ENCODE data around the gene SYT3. TPM values are rescaled to one million over a fixed set of nuclear protein-coding genes. Genes with fewer than 3 reads are reported as not detected.

SYT3 gene
- total RNA-seq, 2 donors from 2014 or later: 0.33 to 0.52 TPM

- H3K9me3 ChIP-seq: peaks cover 0 to 3% (median 0%) of the 10 kb centered on the region in 3 donors
- DNase-seq (no peak), ATAC-seq (no peak)
- no peak within 1 kb of the TSS for H3K4me3 ChIP-seq
- intact Hi-C loops (cut with DNase I): no loop called here
- no peaks in the 10 kb centered on the region for H3K27me3 ChIP-seq
- no peaks in the 10 kb centered on the region for H3K36me3 ChIP-seq (replicated peaks in 1 of 2; ENCODE audit: insufficient read depth in 1 of 2, low read depth in 2 of 2)
- no peak within 1 kb of the TSS for H3K27ac ChIP-seq
- 28 to 30% methylated on average over 7 of the region's 7 CpGs for WGBS, 2 donors
- TF ChIP-seq POLR2A (IDR thresholded peaks at IDR 0.05) (no peak), CTCF (IDR thresholded peaks at IDR 0.05) (no peak)
- no peaks in the 10 kb centered on the region for H3K4me1 ChIP-seq
Measured at GRCh38 chr19:50649433-50650391, 10.0 kb upstream of the SYT3 start, which contains the start of gene C19orf81. TSS of gene C19orf81 (plus strand) at chr19:50649445. CDS start at chr19:50649445, 0 bp downstream.

DNA sequence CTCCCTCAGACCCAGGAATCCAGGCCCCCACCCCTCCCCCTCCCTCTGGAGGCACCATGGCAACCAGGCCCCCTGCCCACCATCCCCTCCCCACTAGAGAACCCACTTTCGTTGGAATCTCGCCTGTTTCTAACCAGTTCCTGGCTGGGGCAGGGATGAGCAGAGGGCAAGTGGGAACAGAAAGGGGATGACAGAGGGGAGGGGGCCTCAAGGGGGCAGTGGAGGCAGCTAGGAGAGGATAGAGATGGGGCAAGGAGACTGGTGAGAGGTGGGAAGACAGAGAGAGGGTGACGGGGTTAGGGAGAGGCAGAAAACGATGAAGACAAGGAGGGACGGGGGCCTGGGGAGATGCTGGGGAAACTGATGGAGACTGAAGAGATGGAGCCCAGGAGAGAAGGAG lies 9.0 kb upstream of the SYT3 start:
- Histone ChIP-seq H3K27ac (no peak overlapping the region), H3K9me3 (no peaks in the 10 kb centered on the region), H3K4me3 (no peak overlapping the region), H3K27me3 (no peaks in the 10 kb centered on the region), H3K36me3 (replicated peaks in 1 of 2; ENCODE audit: insufficient read depth in 1 of 2, low read depth in 2 of 2) (no peaks in the 10 kb centered on the region), H3K4me1 (no peaks in the 10 kb centered on the region)
- intact Hi-C loops (cut with DNase I): no loop called here
- ATAC-seq (no peak), DNase-seq (no peak)
- TF ChIP-seq CTCF (IDR thresholded peaks at IDR 0.05) (no peak), POLR2A (IDR thresholded peaks at IDR 0.05) (no peak)
- WGBS, 2 donors: 18 to 33% methylated on average over 5 of the region's 5 CpGs

GRCh38 chr19:50647879-50648615 lies 8.4 kb upstream of the SYT3 start:
- no peaks in the 10 kb centered on the region for H3K36me3 ChIP-seq (replicated peaks in 1 of 2; ENCODE audit: insufficient read depth in 1 of 2, low read depth in 2 of 2)
- no peak overlapping the region for H3K27ac ChIP-seq
- H3K4me3 ChIP-seq: no peak overlapping the region
- DNase-seq (no peak), ATAC-seq (no peak)
- H3K4me1 ChIP-seq: no peaks in the 10 kb centered on the region
- H3K9me3 ChIP-seq: no peaks in the 10 kb centered on the region
- intact Hi-C loops (cut with DNase I): no loop called here
- 38 to 50% methylated on average over 10 of the region's 10 CpGs for WGBS, 2 donors
- no peaks in the 10 kb centered on the region for H3K27me3 ChIP-seq
- TF ChIP-seq POLR2A (IDR thresholded peaks at IDR 0.05): no peak
- no peak for TF ChIP-seq CTCF (IDR thresholded peaks at IDR 0.05)

DNA sequence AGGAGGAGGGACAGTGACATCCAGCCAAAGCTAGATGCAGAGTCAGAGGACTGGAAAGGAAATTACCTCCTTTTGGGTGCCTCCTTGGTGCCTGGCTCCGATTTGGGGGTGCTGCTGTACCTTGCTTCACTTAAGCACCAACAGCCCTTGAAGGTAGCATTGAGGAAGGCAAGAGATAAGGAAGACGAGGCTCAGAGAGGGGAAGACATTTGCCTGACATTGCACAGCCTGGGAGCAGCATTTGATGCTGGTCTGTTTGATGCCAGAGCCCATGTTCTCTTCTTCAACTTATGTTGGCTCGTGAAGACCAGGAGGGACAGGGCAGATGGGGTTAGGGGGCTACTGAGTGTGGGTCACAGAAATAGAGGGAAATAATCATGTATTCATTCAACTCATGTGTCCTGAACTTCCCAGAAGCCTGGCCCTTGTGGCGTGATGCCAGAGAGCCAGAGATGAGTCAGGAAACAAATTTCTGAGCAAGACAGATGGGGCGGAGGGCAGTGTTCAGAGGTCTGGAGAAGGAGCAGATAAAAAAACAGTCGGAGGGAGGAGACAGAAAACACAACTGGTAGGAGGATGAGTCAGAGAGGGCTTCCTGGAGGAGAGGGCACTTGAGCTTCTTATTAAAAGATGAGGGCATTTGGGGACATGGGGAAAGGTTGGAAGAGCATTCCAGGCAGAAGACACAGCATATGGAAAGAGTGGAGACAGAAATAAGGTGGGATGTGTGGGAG lies 6.6 kb upstream of the SYT3 start:
- intact Hi-C loops (cut with DNase I): no loop called here
- H3K4me1 ChIP-seq: no peaks in the 10 kb centered on the region
- H3K4me3 ChIP-seq: no peak overlapping the region
- no peaks in the 10 kb centered on the region for H3K36me3 ChIP-seq (replicated peaks in 1 of 2; ENCODE audit: insufficient read depth in 1 of 2, low read depth in 2 of 2)
- TF ChIP-seq POLR2A (IDR thresholded peaks at IDR 0.05): no peak
- TF ChIP-seq CTCF (IDR thresholded peaks at IDR 0.05): no peak
- ATAC-seq (no peak), DNase-seq (no peak)
- H3K27me3 ChIP-seq: no peaks in the 10 kb centered on the region
- H3K27ac ChIP-seq: no peak overlapping the region
- WGBS, 2 donors: 27 to 34% methylated on average over 6 of the region's 6 CpGs
- no peaks in the 10 kb centered on the region for H3K9me3 ChIP-seq
